ENCODE data around the gene ZNF594. TPM values are rescaled to one million over a fixed set of nuclear protein-coding genes. Genes with fewer than 3 reads are reported as not detected.
"Not testable (repeated sequence)": the region's sequence is repeated elsewhere in the genome, so short reads cannot be mapped to it uniquely, and the experiment has no call there.

ZNF594 gene
- total RNA-seq, result 10 to 100 TPM; 10.2 to 23.9 (median 18.5) TPM

DNA sequence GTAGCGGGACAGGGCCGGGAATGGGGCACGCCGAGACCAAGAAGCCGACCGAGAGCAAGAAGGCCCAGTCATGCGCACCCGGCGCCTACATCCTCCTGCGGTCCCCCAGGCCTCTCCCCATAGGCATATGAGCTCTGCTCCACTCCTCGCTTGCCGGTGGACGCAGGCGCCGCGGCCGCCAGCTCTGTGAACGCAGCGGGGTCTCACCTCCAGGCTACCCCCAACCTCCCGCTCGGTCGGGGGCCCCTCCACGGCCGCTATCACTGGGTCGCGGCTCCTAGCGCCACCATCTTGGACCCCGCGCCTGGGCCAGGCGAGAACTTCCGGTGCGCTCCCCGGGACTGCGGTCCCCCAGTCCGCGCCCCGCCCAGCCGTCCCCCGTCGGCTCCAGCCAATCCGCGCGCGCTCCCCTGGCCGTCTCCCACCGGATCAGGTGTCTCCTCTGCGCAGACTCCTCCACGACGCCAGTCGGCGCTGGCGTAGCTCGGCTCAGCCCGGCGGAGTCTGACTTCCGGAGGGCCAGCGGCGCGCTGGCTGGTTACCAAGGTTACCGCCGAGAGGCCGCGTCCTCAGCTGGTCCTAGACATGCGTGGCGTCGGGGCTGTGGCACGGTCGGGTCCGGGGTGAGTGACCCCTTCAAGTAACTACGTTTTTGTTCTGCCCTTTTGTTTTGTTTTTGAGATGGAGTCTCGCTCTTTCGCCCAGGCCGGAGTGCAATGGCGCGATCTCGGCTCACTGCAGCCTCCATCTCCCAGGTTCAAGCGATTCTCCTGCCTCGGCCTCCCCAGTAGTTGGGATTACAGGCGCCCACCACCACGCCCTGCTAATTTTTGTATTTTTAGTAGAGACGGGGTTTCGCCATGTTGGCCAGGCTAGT, at the start of gene ZNF594:
ZNF594 (minus strand) TSS at position 328 of the 877 bp plus-strand sequence. CDS start 7,612 bp downstream, outside the sequence.
- Histone ChIP-seq H3K9me3 (peaks cover 0 to 17% (median 5%) of the 10 kb centered on the region in 4 donors), H3K36me3 (peaks cover 0 to 18% (median 0%) of the 10 kb centered on the region in 3 donors), H3K4me1 (peaks cover 0 to 8% (median 2%) of the 10 kb centered on the region in 4 donors), H3K27me3 (no peaks in the 10 kb centered on the region), H3K27ac (peak within 1 kb of the TSS; percentile 72 to 83 (median 78)), H3K4me3 (peak within 1 kb of the TSS; percentile 75 to 97 (median 88))
- TF ChIP-seq CTCF (IDR thresholded peaks at IDR 0.05) (peak; percentile 70 to 85 (median 77)), POLR2A (IDR thresholded peaks at IDR 0.05) (peak; percentile 51 to 64)
- DNase-seq, result peak; percentile 95 to 98 (median 97)

- H3K9me3 ChIP-seq, DNase-seq, H3K36me3 ChIP-seq, H3K27me3 ChIP-seq, H3K4me3 ChIP-seq, H3K27ac ChIP-seq: not testable (repeated sequence)
- H3K4me1 ChIP-seq, result peaks cover 0 to 13% (median 8%) of the 10 kb centered on the region in 4 donors
Measured at GRCh38 chr17:5239769-5240168, 48.1 kb upstream of the ZNF594 start.

DNA sequence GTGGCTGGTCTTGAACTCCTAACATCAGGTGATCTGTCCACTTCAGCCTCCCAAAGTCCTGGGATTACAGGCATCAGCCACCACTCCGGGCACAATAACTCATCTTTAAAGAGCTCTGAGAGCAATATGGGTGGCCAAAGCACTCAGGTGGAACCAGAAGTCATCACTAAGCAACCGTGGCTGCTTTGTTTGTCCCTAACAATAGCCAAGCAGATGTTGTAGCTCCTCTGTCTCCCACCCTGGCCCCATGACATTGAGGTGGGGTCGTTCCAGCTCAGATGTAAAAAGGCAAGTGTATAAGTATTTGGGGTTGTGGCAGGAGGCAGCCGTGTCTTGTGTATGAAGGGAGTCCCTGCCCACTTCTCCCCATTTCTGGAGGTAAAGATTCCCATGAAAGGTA, 46.7 kb upstream of the ZNF594 start:
- TF ChIP-seq POLR2A (IDR thresholded peaks at IDR 0.05), result no peak
- H3K36me3 ChIP-seq, result no peaks in the 10 kb centered on the region
- DNase-seq, result no peak

DNA sequence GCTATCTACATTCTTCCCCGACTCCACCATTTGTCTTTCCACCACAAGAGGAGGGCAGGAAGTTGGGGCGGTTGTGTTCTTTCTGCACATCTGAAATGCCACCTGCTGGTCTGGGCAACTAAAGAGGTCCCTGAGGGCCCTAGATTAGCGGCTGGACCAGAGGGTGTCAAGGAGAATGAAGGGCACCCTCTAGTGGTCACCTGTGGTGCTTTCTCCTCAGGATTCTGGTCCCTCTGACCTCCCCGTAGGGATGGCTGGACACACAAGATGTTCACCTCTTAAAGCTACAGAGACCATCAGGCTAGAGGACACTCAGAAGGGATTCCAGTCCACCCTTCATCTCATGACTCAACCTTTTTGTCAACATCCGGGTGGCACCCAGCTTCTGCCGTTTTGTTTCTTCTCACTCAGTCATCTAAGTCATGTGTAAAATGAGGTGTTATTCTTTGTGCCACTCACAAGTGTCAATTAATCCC, 45.9 kb upstream of the ZNF594 start:
- TF ChIP-seq CTCF (IDR thresholded peaks at IDR 0.05), result peak; percentile 39 to 84 (median 59)
- no peak for TF ChIP-seq POLR2A (IDR thresholded peaks at IDR 0.05)
- peaks cover 0 to 13% (median 8%) of the 10 kb centered on the region in 4 donors for H3K4me1 ChIP-seq
- H3K36me3 ChIP-seq, result no peaks in the 10 kb centered on the region
- no peaks in the 10 kb centered on the region for H3K9me3 ChIP-seq
- DNase-seq, result peak; percentile 53 to 88 (median 71)
- H3K27ac ChIP-seq, result peak overlapping the region in 1 of 4 donors; percentile 68
- H3K27me3 ChIP-seq, result no peaks in the 10 kb centered on the region
- H3K4me3 ChIP-seq, result no peak overlapping the region

More for the DNA sequence above, 46.7 kb upstream of the ZNF594 start:
- peak overlapping the region in 1 of 4 donors; percentile 68 for H3K27ac ChIP-seq
- H3K4me1 ChIP-seq, result peaks cover 0 to 13% (median 8%) of the 10 kb centered on the region in 4 donors
- no peak overlapping the region for H3K4me3 ChIP-seq
- H3K27me3 ChIP-seq, result no peaks in the 10 kb centered on the region
- no peaks in the 10 kb centered on the region for H3K9me3 ChIP-seq

DNA sequence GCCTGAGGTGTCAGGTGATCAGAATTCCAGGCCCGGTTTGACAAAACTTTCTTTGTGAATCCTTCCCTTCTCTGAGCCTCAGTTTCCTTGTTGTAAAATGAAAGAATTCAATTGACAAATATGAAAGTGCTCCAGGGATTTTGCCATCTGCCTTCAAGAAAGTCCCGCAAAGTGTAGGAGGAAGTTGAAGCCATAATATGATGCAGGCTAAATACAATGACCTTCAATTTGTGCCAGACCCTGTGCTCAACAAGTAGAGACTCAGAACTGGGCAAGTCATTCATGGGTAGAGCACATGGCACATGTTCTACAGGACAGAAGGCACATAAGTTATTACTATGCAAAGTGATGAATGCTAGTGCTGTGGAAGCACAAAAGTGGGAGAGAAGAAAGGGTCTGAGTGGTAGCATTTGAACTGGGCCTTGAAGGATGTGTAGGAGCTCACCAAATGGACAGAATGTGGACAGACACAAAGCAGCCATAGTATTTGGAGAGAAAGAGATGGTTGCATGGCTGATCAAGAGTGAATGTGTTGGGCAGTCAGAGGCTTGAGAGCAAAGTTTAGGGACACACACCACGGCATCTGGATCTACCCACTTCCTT, 45.4 kb upstream of the ZNF594 start:
- Histone ChIP-seq H3K9me3 (no peaks in the 10 kb centered on the region), H3K27me3 (no peaks in the 10 kb centered on the region), H3K27ac (peak overlapping the region in 1 of 4 donors; percentile 68), H3K4me3 (no peak overlapping the region), H3K36me3 (no peaks in the 10 kb centered on the region), H3K4me1 (peaks cover 0 to 13% (median 7%) of the 10 kb centered on the region in 4 donors)
- no peak for DNase-seq
- TF ChIP-seq CTCF (IDR thresholded peaks at IDR 0.05), result no peak
- TF ChIP-seq POLR2A (IDR thresholded peaks at IDR 0.05), result no peak

DNA sequence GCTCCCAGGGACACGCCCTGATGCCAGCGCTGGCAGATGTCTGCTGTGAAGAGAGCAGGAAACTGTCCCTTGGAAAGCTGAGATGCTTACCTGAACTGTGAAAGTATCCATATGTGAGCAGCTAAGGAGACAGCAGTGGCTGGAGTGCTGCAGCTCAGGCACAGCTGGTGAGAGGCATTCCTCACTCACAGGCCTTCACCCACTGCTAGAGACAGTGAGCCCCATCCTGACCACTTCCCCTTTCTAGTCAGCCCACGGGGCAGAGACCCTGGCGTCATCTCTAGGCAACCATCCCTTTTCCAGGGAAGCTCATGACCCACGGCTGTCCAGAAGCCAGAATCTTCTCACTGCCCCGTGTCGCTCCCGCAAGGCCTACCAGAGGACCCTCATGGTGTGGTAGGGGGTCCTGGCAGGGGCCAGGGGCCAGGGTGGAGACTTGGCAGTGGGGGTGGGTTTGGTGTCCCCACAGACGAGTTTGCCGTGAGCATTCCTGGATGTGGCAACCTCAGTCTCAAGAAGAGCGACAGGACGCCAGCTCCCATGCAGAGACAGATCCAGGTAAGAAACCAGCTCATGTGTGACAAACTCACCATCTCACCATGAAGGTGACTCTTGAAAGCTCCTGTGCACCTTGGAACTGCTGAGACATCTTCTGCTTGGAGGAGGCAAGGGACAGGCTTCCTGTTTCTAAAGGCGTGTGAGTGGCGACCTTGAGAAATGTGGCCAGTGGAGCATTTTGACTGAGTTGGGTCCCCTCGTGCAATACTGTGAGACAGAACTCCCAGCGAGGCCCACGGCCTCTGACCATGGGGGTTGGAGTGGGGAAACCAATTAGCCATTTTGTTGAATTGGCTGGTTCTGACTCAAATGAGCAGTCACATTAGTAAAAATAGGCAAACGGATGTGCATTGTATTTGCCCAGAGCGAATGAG, 43.2 kb upstream of the ZNF594 start, which contains the start of gene SCIMP:
SCIMP (minus strand) TSS at position 216 of the 932 bp plus-strand sequence; CDS start at position 111, 105 bp downstream.
- Histone ChIP-seq H3K27me3 (no peaks in the 10 kb centered on the region), H3K4me1 (peaks cover 0 to 5% (median 2%) of the 10 kb centered on the region in 4 donors), H3K36me3 (no peaks in the 10 kb centered on the region), H3K27ac (peak within 1 kb of the TSS; percentile 19 to 89 (median 54)), H3K9me3 (no peaks in the 10 kb centered on the region), H3K4me3 (peak within 1 kb of the TSS in 3 of 4 donors; percentile 23 to 44 (median 33))
- TF ChIP-seq CTCF (IDR thresholded peaks at IDR 0.05) (no peak), POLR2A (IDR thresholded peaks at IDR 0.05) (no peak)
- peak in 2 of 3 donors; percentile 82 to 89 for DNase-seq

GRCh38 chr17:5233492-5233891, 41.8 kb upstream of the ZNF594 start:
- DNase-seq, H3K27me3 ChIP-seq, H3K4me1 ChIP-seq, H3K9me3 ChIP-seq, H3K36me3 ChIP-seq: not testable (repeated sequence)
- Histone ChIP-seq H3K27ac (peak overlapping the region in 3 of 4 donors; percentile 19 to 89 (median 73)), H3K4me3 (peak overlapping the region in 3 of 4 donors; percentile 23 to 44 (median 33))
